Breast epithelium (tissue), 3 donors: ENCODE measurements around the gene COG2.

Experiments
- POLR2AphosphoS5 ChIP-seq, 3 donors: sonication (generic); formaldehyde crosslinking; IDR thresholded peaks; one replicate each; pipeline ENCODE4 v1.6.1; 2017; ENCODE audit warnings: antibody characterized with exemption in 3 of 3
- TF ChIP-seq, protein P1 (sequence below), 3 donors: fragments of 450-650 bp; IDR thresholded peaks; one replicate each; pipeline ENCODE4 v1.5.1; 2016 to 2017; ENCODE audit warnings: antibody characterized with exemption in 3 of 3, mild to moderate bottlenecking in 3 of 3, moderate library complexity in 3 of 3

DNA sequence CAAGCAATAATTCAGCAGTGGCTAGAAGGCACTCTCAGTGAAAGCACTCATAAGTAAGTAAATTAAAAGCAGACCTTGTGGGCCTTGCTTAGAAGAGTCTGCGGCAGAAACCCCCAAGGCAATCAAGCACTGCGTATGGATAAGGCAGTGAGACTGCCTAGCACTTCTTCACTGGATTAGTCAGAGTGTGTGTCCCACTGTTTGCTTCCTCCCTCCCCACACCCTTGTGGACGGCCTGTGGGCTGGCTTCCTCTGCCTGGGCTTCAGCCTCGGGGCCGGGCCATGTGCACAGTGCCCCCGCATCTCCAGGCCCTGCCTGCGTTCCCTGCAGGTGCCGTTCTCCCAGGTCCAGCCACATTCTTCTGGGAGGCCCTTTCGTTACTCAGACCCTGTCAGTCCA, 47.8 kb downstream of the COG2 start:
- TF ChIP-seq, protein P1, sequence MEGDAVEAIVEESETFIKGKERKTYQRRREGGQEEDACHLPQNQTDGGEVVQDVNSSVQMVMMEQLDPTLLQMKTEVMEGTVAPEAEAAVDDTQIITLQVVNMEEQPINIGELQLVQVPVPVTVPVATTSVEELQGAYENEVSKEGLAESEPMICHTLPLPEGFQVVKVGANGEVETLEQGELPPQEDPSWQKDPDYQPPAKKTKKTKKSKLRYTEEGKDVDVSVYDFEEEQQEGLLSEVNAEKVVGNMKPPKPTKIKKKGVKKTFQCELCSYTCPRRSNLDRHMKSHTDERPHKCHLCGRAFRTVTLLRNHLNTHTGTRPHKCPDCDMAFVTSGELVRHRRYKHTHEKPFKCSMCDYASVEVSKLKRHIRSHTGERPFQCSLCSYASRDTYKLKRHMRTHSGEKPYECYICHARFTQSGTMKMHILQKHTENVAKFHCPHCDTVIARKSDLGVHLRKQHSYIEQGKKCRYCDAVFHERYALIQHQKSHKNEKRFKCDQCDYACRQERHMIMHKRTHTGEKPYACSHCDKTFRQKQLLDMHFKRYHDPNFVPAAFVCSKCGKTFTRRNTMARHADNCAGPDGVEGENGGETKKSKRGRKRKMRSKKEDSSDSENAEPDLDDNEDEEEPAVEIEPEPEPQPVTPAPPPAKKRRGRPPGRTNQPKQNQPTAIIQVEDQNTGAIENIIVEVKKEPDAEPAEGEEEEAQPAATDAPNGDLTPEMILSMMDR (IDR thresholded peaks at IDR 0.05), result no peak
- TF ChIP-seq POLR2AphosphoS5 (IDR thresholded peaks at IDR 0.05), result no peak
